Stimulated activated CD8-positive, alpha-beta memory T cell treated with anti-CD3 and anti-CD28 coated beads, Interleukin-7, amount 100 ng/mL, for 4 hours (primary cell): ENCODE results near the gene VSIG4.
"Not testable (repeated sequence)": the region's sequence is repeated elsewhere in the genome, so short reads cannot be mapped to it uniquely, and the experiment has no call there.

Source experiments
- DNase-seq, 2 donors: peaks; one replicate each; pipeline ENCODE4 v3.0.0-alpha.2; 2020; ENCODE audit warnings: low read depth in 2 of 2

VSIG4 gene

GRCh38 chrX:66039944-66040343 lies at the start of gene VSIG4:
TSS of gene VSIG4 (minus strand) at chrX:66040080. CDS start at chrX:66039998, 82 bp downstream.
- DNase-seq: no peak

- DNase-seq: no peak
Observed at GRCh38 chrX:66076801-66077200, 36.9 kb upstream of the VSIG4 start.

GRCh38 chrX:66074920-66075879 lies 35.3 kb upstream of the VSIG4 start:
- peak; percentile 11 to 21 for DNase-seq

- no peak for DNase-seq
Observed at GRCh38 chrX:66071126-66071525, 31.2 kb upstream of the VSIG4 start.

GRCh38 chrX:66064261-66064660 lies 24.4 kb upstream of the VSIG4 start:
- no peak for DNase-seq

- not testable (repeated sequence) for DNase-seq
Observed at GRCh38 chrX:66057019-66057418, 17.1 kb upstream of the VSIG4 start.

- DNase-seq: no peak
Observed at GRCh38 chrX:66054978-66055377, 15.1 kb upstream of the VSIG4 start.

GRCh38 chrX:66053414-66053813 lies 13.5 kb upstream of the VSIG4 start:
- no peak for DNase-seq

- no peak for DNase-seq
Observed at GRCh38 chrX:66051980-66052379, 12.1 kb upstream of the VSIG4 start.

GRCh38 chrX:66050140-66050569 lies 10.3 kb upstream of the VSIG4 start:
- DNase-seq: no peak

- DNase-seq: no peak
Observed at GRCh38 chrX:66049056-66049455, 9.2 kb upstream of the VSIG4 start.

- peak in 1 of 2 donors; percentile 25 for DNase-seq
Observed at GRCh38 chrX:66046612-66047235, 6.8 kb upstream of the VSIG4 start.

GRCh38 chrX:66045894-66046293 lies 6.0 kb upstream of the VSIG4 start:
- DNase-seq: no peak

- no peak for DNase-seq
Observed at GRCh38 chrX:66043584-66043983, 3.7 kb upstream of the VSIG4 start.

GRCh38 chrX:66042307-66043077 lies 2.6 kb upstream of the VSIG4 start:
- no peak for DNase-seq

- DNase-seq: no peak
Observed at GRCh38 chrX:66038115-66038514, 1.8 kb downstream of the VSIG4 start.

- no peak for DNase-seq
Observed at GRCh38 chrX:66036231-66036630, 3.6 kb downstream of the VSIG4 start.

GRCh38 chrX:66035667-66036066 lies 4.2 kb downstream of the VSIG4 start:
- DNase-seq: no peak

GRCh38 chrX:66030505-66031317 lies 9.2 kb downstream of the VSIG4 start:
- no peak for DNase-seq

- DNase-seq: no peak
Observed at GRCh38 chrX:66028936-66029335, 10.9 kb downstream of the VSIG4 start.

GRCh38 chrX:66024570-66024969 lies 15.3 kb downstream of the VSIG4 start:
- DNase-seq: no peak
